ENCODE data around the gene FANCD2. TPM values are rescaled to one million over a fixed set of nuclear protein-coding genes. Genes with fewer than 3 reads are reported as not detected.

Gene FANCD2
- total RNA-seq, 2 experiments from 2014 or later = 54.3 to 60.8 TPM

Other genes starting within 250 kb of the FANCD2 start
- gene TADA3, start 234.0 kb upstream of the FANCD2 start, total RNA-seq = 10 to 100 TPM; 88.1 to 88.3 TPM
- 100 to 1,000 TPM; 255 to 266 TPM for gene ARPC4, start 233.4 kb upstream of the FANCD2 start, total RNA-seq
- gene TTLL3, start 216.2 kb upstream of the FANCD2 start, total RNA-seq = 10 to 100 TPM; 50.8 to 59.0 TPM
- gene RPUSD3, start 182.4 kb upstream of the FANCD2 start, total RNA-seq = 10 to 100 TPM; 51.5 to 53.6 TPM
- not detected for gene CIDEC, start 146.2 kb upstream of the FANCD2 start, total RNA-seq
- gene JAGN1, start 135.8 kb upstream of the FANCD2 start, total RNA-seq = 10 to 100 TPM; 25.4 to 28.6 TPM
- gene IL17RE, start 123.6 kb upstream of the FANCD2 start, total RNA-seq = 1 to 10 TPM; 1.7 to 3.0 TPM
- gene IL17RC, start 109.3 kb upstream of the FANCD2 start, total RNA-seq = under 1 TPM; 0.23 to 0.45 TPM
- 10 to 100 TPM; 15.9 to 17.1 TPM for gene CRELD1, start 92.6 kb upstream of the FANCD2 start, total RNA-seq
- gene PRRT3, start 74.0 kb upstream of the FANCD2 start, total RNA-seq = 1 to 10 TPM; 5.4 to 6.1 TPM
- 10 to 100 TPM; 55.5 to 59.5 TPM for gene EMC3, start 39.6 kb upstream of the FANCD2 start, total RNA-seq
- gene FANCD2OS, start 81.8 kb downstream of the FANCD2 start, total RNA-seq = not detected
- 100 to 1,000 TPM; 117 to 118 TPM for gene BRK1, start 89.2 kb downstream of the FANCD2 start, total RNA-seq
- gene VHL, start 115.3 kb downstream of the FANCD2 start, total RNA-seq = 10 to 100 TPM; 68.5 to 73.2 TPM
- 1 to 10 TPM; 5.1 to 5.2 TPM for gene IRAK2, start 138.5 kb downstream of the FANCD2 start, total RNA-seq
- 10 to 100 TPM; 57.1 to 59.5 TPM for gene TATDN2, start 222.0 kb downstream of the FANCD2 start, total RNA-seq

Measured in activated CD4-positive, alpha-beta memory T cell treated with anti-CD3 and anti-CD28 coated beads, Interleukin-2, amount 10 ng/mL, durations not matched to agents 7 days and 5 days (primary cell).